K562 (cell line): Measurements from ENCODE around the gene MYMX. TPM values are rescaled to one million over a fixed set of nuclear protein-coding genes. Genes with fewer than 3 reads are reported as not detected.

Experiments used
- CC2D1A ChIP-seq: fragments of 450-650 bp; IDR thresholded peaks from 2 replicates; pipeline ENCODE4 v1.6.1; 2017; ENCODE audit warnings: mild to moderate bottlenecking
- CHCHD3 ChIP-seq: fragments of 250-450 bp; sonication (Bioruptor Pico); IDR thresholded peaks from 2 replicates; pipeline ENCODE4 v2.1.2; 2022; ENCODE audit warnings: mild to moderate bottlenecking
- FOXJ2 ChIP-seq: fragments of 200-800 bp; sonication (Bioruptor generic); IDR thresholded peaks from 2 replicates; pipeline ENCODE4 v1.6.1; 2016; ENCODE audit warnings: missing genetic modification characterization, missing compliant biosample characterization
- HCFC1 ChIP-seq: IDR thresholded peaks from 2 replicates; pipeline ENCODE4 v1.6.1; 2012; ENCODE audit warnings: low read depth, low read length, improper control_type of control experiment
- HMG20B ChIP-seq: fragments of 250-450 bp; sonication (Bioruptor Pico); IDR thresholded peaks from 2 replicates; pipeline ENCODE4 v1.5.0; 2021; ENCODE audit warnings: mild to moderate bottlenecking
- MAX ChIP-seq: sonication (generic); formaldehyde crosslinking; IDR thresholded peaks from 2 replicates; pipeline ENCODE4 v1.9.0; 2022; ENCODE audit warnings: mild to moderate bottlenecking, missing genetic modification reagents
- PRMT5 ChIP-seq: sonication (generic); formaldehyde crosslinking; IDR thresholded peaks from 2 replicates; pipeline ENCODE4 v1.5.0; 2020; ENCODE audit warnings: missing genetic modification reagents
- RNF2 ChIP-seq: sonication (generic); IDR thresholded peaks from 2 replicates; pipeline ENCODE4 v1.6.1; 2016
- SETDB1 ChIP-seq: IDR thresholded peaks from one replicate; pipeline ENCODE4 v1.6.1; 2012; ENCODE audit warnings: low read length, control low read depth, inconsistent platforms
- ZNF12 ChIP-seq: sonication (generic); formaldehyde crosslinking; IDR thresholded peaks from 2 replicates; pipeline ENCODE4 v1.4.0; 2020; ENCODE audit warnings: mild to moderate bottlenecking, missing genetic modification reagents
- ZNF175 ChIP-seq: fragments of 200-800 bp; sonication (Bioruptor generic); IDR thresholded peaks from 2 replicates; pipeline ENCODE4 v1.6.1; 2016; ENCODE audit warnings: low read depth, mild to moderate bottlenecking, missing genetic modification characterization, missing compliant biosample characterization
- ZNF507 ChIP-seq: conservative IDR thresholded peaks from 2 replicates; pipeline ENCODE4 v1.6.1; 2017; ENCODE audit warnings: missing genetic modification characterization, missing compliant biosample characterization
- ZNF586 ChIP-seq: fragments of 450-650 bp; formaldehyde crosslinking; conservative IDR thresholded peaks from 2 replicates; pipeline ENCODE4 v1.4.0; 2020; ENCODE audit warnings: mild to moderate bottlenecking, moderate library complexity
- ZNF707 ChIP-seq: fragments of 250-450 bp; sonication (Bioruptor Pico); conservative IDR thresholded peaks from 2 replicates; pipeline ENCODE4 v1.8.0; 2022; ENCODE audit warnings: inconsistent platforms, mild to moderate bottlenecking, moderate library complexity
- ZNF717 ChIP-seq: fragments of 250-450 bp; sonication (Bioruptor Pico); IDR thresholded peaks from 2 replicates; pipeline ENCODE4 v1.5.0; 2021
- ZNF785 ChIP-seq: fragments of 250-450 bp; sonication (Bioruptor Pico); IDR thresholded peaks from 2 replicates; pipeline ENCODE4 v1.4.0; 2020; ENCODE audit warnings: mild to moderate bottlenecking
- polyA plus RNA-seq, 8 experiments: library from polyadenylated mRNA; depleted of rRNA in 4 of 8; stranded (reverse) in 5 of 8; unstranded in 3 of 8; fragments of >200 nt; fragmentation: Nextera tagmentation in 2 of 8; fragmentation: Illumina TruSeq in 1 of 8; extraction: Ambion mirVana in 2 of 8; extraction: Trizol in 1 of 8; gene quantifications; 2 replicates each; pipeline versions ENCODE4 v1.2.1 to v1.2.3, GENCODE V29; 2011 to 2014; ENCODE audit warnings: inconsistent platforms in 1 of 8, missing spikeins in 1 of 8
- total RNA-seq, 7 experiments: library from RNA; depleted of rRNA in 6 of 7; stranded (reverse); fragments of >200 nt in 6 of 7; fragmentation: Illumina TruSeq in 2 of 7; extraction: Trizol in 2 of 7; gene quantifications; 2 replicates each; pipeline versions ENCODE4 v1.2.1 to v1.2.3, GENCODE V29; 2011 to 2021; ENCODE audit warnings: low replicate concordance in 1 of 7
- TF ChIP-seq, protein P1 (sequence below): fragments of 450-650 bp; IDR thresholded peaks from 2 replicates; pipeline ENCODE4 v1.6.1; 2016; ENCODE audit warnings: mild to moderate bottlenecking, moderate library complexity
- TF ChIP-seq, protein P2 (sequence below): fragments of 450-650 bp; conservative IDR thresholded peaks from 2 replicates; pipeline ENCODE4 v1.6.1; 2016; ENCODE audit warnings: missing genetic modification characterization, low read depth, mild to moderate bottlenecking, missing compliant biosample characterization, moderate library complexity

Gene MYMX
- total and polyA plus RNA-seq, 9 of the 15 experiments (the other 6 are each of a cell fraction or from before 2014, with no cell fraction given) = 0.12 TPM; not detected in 8

GRCh38 chr6:44245912-44246662 is 29.4 kb downstream of the MYMX start (continued):
- 0 out of 2 replicates have a peak, but pooled peaks have one; percentile 8 for TF ChIP-seq MAX (CRISPR knock-in tag)
- no peak for TF ChIP-seq ZNF12 (CRISPR knock-in tag)
- no peak for TF ChIP-seq ZNF785 (CRISPR knock-in tag)
- TF ChIP-seq PRMT5 (CRISPR knock-in tag) = peak; percentile 79; the same call in 1 of the 2 replicates
- no peak for TF ChIP-seq CC2D1A
- peak; percentile 45 for TF ChIP-seq HCFC1
- no peak for TF ChIP-seq ZNF717
- no peak for TF ChIP-seq HMG20B (CRISPR knock-in tag)
- no peak for TF ChIP-seq ZNF586 (CRISPR knock-in tag)
- no peak for TF ChIP-seq ZNF175 (CRISPR knock-in tag)
- no peak for TF ChIP-seq ZNF507 (tag)
- TF ChIP-seq, protein P1, sequence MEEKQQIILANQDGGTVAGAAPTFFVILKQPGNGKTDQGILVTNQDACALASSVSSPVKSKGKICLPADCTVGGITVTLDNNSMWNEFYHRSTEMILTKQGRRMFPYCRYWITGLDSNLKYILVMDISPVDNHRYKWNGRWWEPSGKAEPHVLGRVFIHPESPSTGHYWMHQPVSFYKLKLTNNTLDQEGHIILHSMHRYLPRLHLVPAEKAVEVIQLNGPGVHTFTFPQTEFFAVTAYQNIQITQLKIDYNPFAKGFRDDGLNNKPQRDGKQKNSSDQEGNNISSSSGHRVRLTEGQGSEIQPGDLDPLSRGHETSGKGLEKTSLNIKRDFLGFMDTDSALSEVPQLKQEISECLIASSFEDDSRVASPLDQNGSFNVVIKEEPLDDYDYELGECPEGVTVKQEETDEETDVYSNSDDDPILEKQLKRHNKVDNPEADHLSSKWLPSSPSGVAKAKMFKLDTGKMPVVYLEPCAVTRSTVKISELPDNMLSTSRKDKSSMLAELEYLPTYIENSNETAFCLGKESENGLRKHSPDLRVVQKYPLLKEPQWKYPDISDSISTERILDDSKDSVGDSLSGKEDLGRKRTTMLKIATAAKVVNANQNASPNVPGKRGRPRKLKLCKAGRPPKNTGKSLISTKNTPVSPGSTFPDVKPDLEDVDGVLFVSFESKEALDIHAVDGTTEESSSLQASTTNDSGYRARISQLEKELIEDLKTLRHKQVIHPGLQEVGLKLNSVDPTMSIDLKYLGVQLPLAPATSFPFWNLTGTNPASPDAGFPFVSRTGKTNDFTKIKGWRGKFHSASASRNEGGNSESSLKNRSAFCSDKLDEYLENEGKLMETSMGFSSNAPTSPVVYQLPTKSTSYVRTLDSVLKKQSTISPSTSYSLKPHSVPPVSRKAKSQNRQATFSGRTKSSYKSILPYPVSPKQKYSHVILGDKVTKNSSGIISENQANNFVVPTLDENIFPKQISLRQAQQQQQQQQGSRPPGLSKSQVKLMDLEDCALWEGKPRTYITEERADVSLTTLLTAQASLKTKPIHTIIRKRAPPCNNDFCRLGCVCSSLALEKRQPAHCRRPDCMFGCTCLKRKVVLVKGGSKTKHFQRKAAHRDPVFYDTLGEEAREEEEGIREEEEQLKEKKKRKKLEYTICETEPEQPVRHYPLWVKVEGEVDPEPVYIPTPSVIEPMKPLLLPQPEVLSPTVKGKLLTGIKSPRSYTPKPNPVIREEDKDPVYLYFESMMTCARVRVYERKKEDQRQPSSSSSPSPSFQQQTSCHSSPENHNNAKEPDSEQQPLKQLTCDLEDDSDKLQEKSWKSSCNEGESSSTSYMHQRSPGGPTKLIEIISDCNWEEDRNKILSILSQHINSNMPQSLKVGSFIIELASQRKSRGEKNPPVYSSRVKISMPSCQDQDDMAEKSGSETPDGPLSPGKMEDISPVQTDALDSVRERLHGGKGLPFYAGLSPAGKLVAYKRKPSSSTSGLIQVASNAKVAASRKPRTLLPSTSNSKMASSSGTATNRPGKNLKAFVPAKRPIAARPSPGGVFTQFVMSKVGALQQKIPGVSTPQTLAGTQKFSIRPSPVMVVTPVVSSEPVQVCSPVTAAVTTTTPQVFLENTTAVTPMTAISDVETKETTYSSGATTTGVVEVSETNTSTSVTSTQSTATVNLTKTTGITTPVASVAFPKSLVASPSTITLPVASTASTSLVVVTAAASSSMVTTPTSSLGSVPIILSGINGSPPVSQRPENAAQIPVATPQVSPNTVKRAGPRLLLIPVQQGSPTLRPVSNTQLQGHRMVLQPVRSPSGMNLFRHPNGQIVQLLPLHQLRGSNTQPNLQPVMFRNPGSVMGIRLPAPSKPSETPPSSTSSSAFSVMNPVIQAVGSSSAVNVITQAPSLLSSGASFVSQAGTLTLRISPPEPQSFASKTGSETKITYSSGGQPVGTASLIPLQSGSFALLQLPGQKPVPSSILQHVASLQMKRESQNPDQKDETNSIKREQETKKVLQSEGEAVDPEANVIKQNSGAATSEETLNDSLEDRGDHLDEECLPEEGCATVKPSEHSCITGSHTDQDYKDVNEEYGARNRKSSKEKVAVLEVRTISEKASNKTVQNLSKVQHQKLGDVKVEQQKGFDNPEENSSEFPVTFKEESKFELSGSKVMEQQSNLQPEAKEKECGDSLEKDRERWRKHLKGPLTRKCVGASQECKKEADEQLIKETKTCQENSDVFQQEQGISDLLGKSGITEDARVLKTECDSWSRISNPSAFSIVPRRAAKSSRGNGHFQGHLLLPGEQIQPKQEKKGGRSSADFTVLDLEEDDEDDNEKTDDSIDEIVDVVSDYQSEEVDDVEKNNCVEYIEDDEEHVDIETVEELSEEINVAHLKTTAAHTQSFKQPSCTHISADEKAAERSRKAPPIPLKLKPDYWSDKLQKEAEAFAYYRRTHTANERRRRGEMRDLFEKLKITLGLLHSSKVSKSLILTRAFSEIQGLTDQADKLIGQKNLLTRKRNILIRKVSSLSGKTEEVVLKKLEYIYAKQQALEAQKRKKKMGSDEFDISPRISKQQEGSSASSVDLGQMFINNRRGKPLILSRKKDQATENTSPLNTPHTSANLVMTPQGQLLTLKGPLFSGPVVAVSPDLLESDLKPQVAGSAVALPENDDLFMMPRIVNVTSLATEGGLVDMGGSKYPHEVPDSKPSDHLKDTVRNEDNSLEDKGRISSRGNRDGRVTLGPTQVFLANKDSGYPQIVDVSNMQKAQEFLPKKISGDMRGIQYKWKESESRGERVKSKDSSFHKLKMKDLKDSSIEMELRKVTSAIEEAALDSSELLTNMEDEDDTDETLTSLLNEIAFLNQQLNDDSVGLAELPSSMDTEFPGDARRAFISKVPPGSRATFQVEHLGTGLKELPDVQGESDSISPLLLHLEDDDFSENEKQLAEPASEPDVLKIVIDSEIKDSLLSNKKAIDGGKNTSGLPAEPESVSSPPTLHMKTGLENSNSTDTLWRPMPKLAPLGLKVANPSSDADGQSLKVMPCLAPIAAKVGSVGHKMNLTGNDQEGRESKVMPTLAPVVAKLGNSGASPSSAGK = no peak
- TF ChIP-seq, protein P2, sequence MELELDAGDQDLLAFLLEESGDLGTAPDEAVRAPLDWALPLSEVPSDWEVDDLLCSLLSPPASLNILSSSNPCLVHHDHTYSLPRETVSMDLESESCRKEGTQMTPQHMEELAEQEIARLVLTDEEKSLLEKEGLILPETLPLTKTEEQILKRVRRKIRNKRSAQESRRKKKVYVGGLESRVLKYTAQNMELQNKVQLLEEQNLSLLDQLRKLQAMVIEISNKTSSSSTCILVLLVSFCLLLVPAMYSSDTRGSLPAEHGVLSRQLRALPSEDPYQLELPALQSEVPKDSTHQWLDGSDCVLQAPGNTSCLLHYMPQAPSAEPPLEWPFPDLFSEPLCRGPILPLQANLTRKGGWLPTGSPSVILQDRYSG (tag) = no peak
- TF ChIP-seq CHCHD3 (CRISPR knock-in tag) = no peak
- TF ChIP-seq FOXJ2 = no peak
- TF ChIP-seq ZNF707 = no peak
- no peak for TF ChIP-seq RNF2
- TF ChIP-seq SETDB1 = no peak
